Neural progenitor cell (in vitro differentiated cells): ENCODE results near the gene LCMT1. TPM values are rescaled to one million over a fixed set of nuclear protein-coding genes. Genes with fewer than 3 reads are reported as not detected.

Experiments used
- DNase-seq: peaks from one replicate; pipeline ENCODE4 v3.0.0-alpha.2; 2016; ENCODE audit warnings: low spot score
- H2AFZ ChIP-seq: fragments of 200-600 bp; sonication (generic); replicated peaks from 2 replicates; pipeline ENCODE4 v1.6.1; 2016; ENCODE audit warnings: antibody characterized with exemption
- H3F3A ChIP-seq: fragments of 200-600 bp; sonication (generic); 2 replicates; pipeline ENCODE4 v1.6.1; 2016; ENCODE audit warnings: antibody characterized with exemption, low read depth
- H3K27ac ChIP-seq: fragments of 200-600 bp; sonication (generic); 2 replicates; pipeline ENCODE4 v1.5.1; 2016; ENCODE audit warnings: mild to moderate bottlenecking
- H3K27me3 ChIP-seq: fragments of 200-600 bp; sonication (generic); 2 replicates; pipeline ENCODE4 v1.6.1; 2016; ENCODE audit warnings: mild to moderate bottlenecking, moderate library complexity
- H3K36me3 ChIP-seq: fragments of 200-600 bp; sonication (generic); 2 replicates; pipeline ENCODE4 v1.5.1; 2016
- H3K4me1 ChIP-seq: fragments of 200-600 bp; sonication (generic); 2 replicates; pipeline ENCODE4 v1.6.1; 2016; ENCODE audit warnings: mixed run types
- H3K4me2 ChIP-seq: fragments of 200-600 bp; sonication (generic); 2 replicates; pipeline ENCODE4 v1.6.1; 2016
- H3K4me3 ChIP-seq: fragments of 200-600 bp; sonication (generic); 2 replicates; pipeline ENCODE4 v1.5.1; 2016
- H3K79me2 ChIP-seq: fragments of 200-600 bp; sonication (generic); 2 replicates; pipeline ENCODE4 v1.6.1; 2016; ENCODE audit warnings: low read depth
- H3K9ac ChIP-seq: fragments of 200-600 bp; sonication (generic); 2 replicates; pipeline ENCODE4 v1.6.1; 2016
- H3K9me3 ChIP-seq: fragments of 200-600 bp; sonication (generic); 2 replicates; pipeline ENCODE4 v1.5.1; 2016; ENCODE audit warnings: low read depth
- H4K20me1 ChIP-seq: fragments of 200-600 bp; sonication (generic); 2 replicates; pipeline ENCODE4 v1.6.1; 2016; ENCODE audit warnings: low read depth
- H3K27ac Mint-ChIP-seq: 3 replicates; pipeline ENCODE4 v1.8.0; 2021; ENCODE audit warnings: mixed read lengths
- H3K27me3 Mint-ChIP-seq: 2 replicates; pipeline ENCODE4 v1.8.0; 2022; ENCODE audit warnings: low read depth, mild to moderate bottlenecking, inconsistent platforms, moderate library complexity, mixed read lengths; ENCODE audit not compliant: insufficient read depth
- H3K36me3 Mint-ChIP-seq: 3 replicates; pipeline ENCODE4 v1.8.0; 2021; ENCODE audit warnings: mixed read lengths
- H3K4me1 Mint-ChIP-seq: 3 replicates; pipeline ENCODE4 v1.8.0; 2021; ENCODE audit warnings: mixed read lengths
- H3K4me3 Mint-ChIP-seq: 3 replicates; pipeline ENCODE4 v1.8.0; 2021; ENCODE audit warnings: mild to moderate bottlenecking, moderate library complexity, mixed read lengths
- H3K9me3 Mint-ChIP-seq: 3 replicates; pipeline ENCODE4 v1.8.0; 2020; ENCODE audit warnings: mixed read lengths
- EZH2 ChIP-seq: fragments of 200-600 bp; sonication (generic); IDR thresholded peaks from 2 replicates; pipeline ENCODE4 v1.6.1; 2017; ENCODE audit warnings: antibody characterized with exemption, mild to moderate bottlenecking, moderate library complexity
- EZH2phosphoT487 ChIP-seq: fragments of 200-600 bp; sonication (generic); IDR thresholded peaks from 2 replicates; pipeline ENCODE4 v1.6.1; 2017; ENCODE audit warnings: antibody characterized with exemption
- total RNA-seq: library from RNA; depleted of rRNA; stranded (reverse); fragments of >200 nt; gene quantifications from 2 replicates; pipeline ENCODE4 v1.2.3, GENCODE V29; 2015; ENCODE audit warnings: low replicate concordance
- TF ChIP-seq, protein P1 (sequence below): fragments of 200-600 bp; sonication (generic); IDR thresholded peaks from 2 replicates; pipeline ENCODE4 v1.5.1; 2017; ENCODE audit warnings: antibody characterized with exemption, mild to moderate bottlenecking

LCMT1 gene
- total RNA-seq, 1 donor from 2014 or later = 73.4 TPM

DNA sequence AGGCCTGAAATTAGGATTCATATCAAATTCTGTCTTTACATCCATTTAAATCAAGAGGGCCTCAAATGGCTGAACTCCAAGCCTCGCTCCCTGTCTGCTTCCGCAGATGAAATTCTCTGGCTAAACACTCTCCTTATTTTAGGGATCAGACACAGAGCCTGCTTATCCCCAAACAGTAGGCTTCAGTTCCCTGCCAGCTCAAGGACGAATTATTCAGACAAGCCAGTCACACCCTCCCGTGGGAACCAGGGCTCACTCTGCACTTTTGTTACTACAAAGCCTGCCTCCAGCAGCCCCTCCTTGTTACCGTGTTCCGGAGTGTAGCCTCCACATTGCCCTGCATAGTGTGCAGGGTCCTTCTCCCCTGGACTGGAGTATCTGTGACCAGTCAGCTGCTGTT is 46.6 kb upstream of the LCMT1 start:
- no peak for TF ChIP-seq EZH2
- no peak for TF ChIP-seq EZH2phosphoT487
- TF ChIP-seq, protein P1, sequence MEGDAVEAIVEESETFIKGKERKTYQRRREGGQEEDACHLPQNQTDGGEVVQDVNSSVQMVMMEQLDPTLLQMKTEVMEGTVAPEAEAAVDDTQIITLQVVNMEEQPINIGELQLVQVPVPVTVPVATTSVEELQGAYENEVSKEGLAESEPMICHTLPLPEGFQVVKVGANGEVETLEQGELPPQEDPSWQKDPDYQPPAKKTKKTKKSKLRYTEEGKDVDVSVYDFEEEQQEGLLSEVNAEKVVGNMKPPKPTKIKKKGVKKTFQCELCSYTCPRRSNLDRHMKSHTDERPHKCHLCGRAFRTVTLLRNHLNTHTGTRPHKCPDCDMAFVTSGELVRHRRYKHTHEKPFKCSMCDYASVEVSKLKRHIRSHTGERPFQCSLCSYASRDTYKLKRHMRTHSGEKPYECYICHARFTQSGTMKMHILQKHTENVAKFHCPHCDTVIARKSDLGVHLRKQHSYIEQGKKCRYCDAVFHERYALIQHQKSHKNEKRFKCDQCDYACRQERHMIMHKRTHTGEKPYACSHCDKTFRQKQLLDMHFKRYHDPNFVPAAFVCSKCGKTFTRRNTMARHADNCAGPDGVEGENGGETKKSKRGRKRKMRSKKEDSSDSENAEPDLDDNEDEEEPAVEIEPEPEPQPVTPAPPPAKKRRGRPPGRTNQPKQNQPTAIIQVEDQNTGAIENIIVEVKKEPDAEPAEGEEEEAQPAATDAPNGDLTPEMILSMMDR = no peak
- no peak overlapping the region for H3K4me3 Mint-ChIP-seq
- H3K36me3 Mint-ChIP-seq = peaks cover 3% of the 10 kb centered on the region
- Histone ChIP-seq H2AFZ (no peak overlapping the region), H3K36me3 (no peaks in the 10 kb centered on the region), H3K9me3 (no peaks in the 10 kb centered on the region), H3F3A (no peaks in the 10 kb centered on the region), H4K20me1 (no peaks in the 10 kb centered on the region), H3K27me3 (peaks cover 30% of the 10 kb centered on the region), H3K4me2 (no peak overlapping the region), H3K4me1 (no peaks in the 10 kb centered on the region), H3K9ac (no peak overlapping the region), H3K79me2 (no peaks in the 10 kb centered on the region), H3K4me3 (no peak overlapping the region), H3K27ac (no peak overlapping the region)
- H3K27ac Mint-ChIP-seq = no peak overlapping the region
- H3K27me3 Mint-ChIP-seq = peaks cover 9% of the 10 kb centered on the region
- peaks cover 7% of the 10 kb centered on the region for H3K4me1 Mint-ChIP-seq
- peaks cover 3% of the 10 kb centered on the region for H3K9me3 Mint-ChIP-seq
- DNase-seq = peak; percentile 13

DNA sequence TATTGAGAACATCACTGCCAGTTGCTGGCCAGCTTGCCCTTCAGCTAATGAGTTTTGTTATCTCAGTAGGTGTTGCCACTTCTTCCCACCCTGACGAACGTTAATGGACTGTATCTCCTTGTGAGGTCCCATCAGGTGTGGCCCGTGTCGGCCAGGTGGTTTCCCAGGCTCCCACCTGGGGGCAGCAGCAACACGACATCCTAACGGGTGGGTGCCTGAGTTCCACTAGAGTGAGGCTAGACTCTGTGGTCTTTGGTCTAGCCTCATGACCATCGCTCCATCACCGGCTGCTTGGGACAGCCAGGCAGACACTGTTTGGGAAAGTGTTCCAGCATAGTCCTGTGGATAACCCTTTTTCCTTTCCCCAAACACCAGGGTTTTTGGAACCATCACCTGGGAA is 45.6 kb upstream of the LCMT1 start:
- no peaks in the 10 kb centered on the region for H3K4me1 ChIP-seq

DNA sequence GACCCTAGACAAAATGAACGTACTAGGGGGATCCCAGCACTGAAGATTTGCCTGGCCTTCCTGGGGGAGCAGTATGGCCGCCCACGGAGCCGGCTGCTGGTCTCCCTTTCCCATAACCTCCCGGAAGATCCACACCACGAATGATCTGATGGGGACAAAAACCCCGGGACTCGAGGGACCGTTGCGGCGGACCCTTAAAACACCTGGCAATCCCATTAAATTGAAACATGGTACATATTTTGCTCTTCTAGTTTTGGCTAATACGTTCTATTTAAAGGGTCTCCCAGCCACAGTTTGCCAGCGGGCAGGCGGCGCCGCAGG is 45.2 kb upstream of the LCMT1 start:
- H2AFZ ChIP-seq = peak overlapping the region; percentile 75
- H3K9ac ChIP-seq = no peak overlapping the region
- no peak for DNase-seq

More for the DNA sequence above, 45.6 kb upstream of the LCMT1 start:
- Histone ChIP-seq H3K9me3 (no peaks in the 10 kb centered on the region), H4K20me1 (no peaks in the 10 kb centered on the region), H3K4me2 (no peak overlapping the region), H3K27ac (no peak overlapping the region), H3K36me3 (no peaks in the 10 kb centered on the region), H3K27me3 (peaks cover 40% of the 10 kb centered on the region), H3F3A (no peaks in the 10 kb centered on the region), H3K79me2 (no peaks in the 10 kb centered on the region), H2AFZ (peak overlapping the region; percentile 75), H3K4me3 (no peak overlapping the region), H3K9ac (no peak overlapping the region)
- H3K36me3 Mint-ChIP-seq = peaks cover 3% of the 10 kb centered on the region
- H3K27ac Mint-ChIP-seq = no peak overlapping the region
- H3K4me1 Mint-ChIP-seq = peaks cover 7% of the 10 kb centered on the region
- peaks cover 9% of the 10 kb centered on the region for H3K27me3 Mint-ChIP-seq
- peaks cover 3% of the 10 kb centered on the region for H3K9me3 Mint-ChIP-seq
- H3K4me3 Mint-ChIP-seq = peak overlapping the region; percentile 82
- TF ChIP-seq EZH2 = no peak
- TF ChIP-seq EZH2phosphoT487 = no peak
- TF ChIP-seq, protein P1 = no peak
- DNase-seq = no peak

More for the DNA sequence above, 45.2 kb upstream of the LCMT1 start:
- Histone ChIP-seq H3K36me3 (no peaks in the 10 kb centered on the region), H3K4me2 (peak overlapping the region; percentile 84), H3K9me3 (no peaks in the 10 kb centered on the region), H3F3A (no peaks in the 10 kb centered on the region), H3K27me3 (peaks cover 45% of the 10 kb centered on the region), H3K4me3 (peak overlapping the region; percentile 75), H3K4me1 (no peaks in the 10 kb centered on the region), H3K79me2 (no peaks in the 10 kb centered on the region), H3K27ac (no peak overlapping the region), H4K20me1 (no peaks in the 10 kb centered on the region)
- Mint-ChIP-seq H3K27me3 (peaks cover 9% of the 10 kb centered on the region), H3K4me3 (peak overlapping the region; percentile 82), H3K36me3 (peaks cover 3% of the 10 kb centered on the region), H3K4me1 (peaks cover 7% of the 10 kb centered on the region), H3K9me3 (peaks cover 3% of the 10 kb centered on the region), H3K27ac (no peak overlapping the region)
- TF ChIP-seq EZH2phosphoT487 (no peak), EZH2 (no peak)
- TF ChIP-seq, protein P1 = no peak
